HepG2 (cell line): ENCODE measurements around the gene EPB41L1. TPM values are rescaled to one million over a fixed set of nuclear protein-coding genes. Genes with fewer than 3 reads are reported as not detected.
A peak's percentile ranks its signal among the peaks of the same experiment; 100 is the strongest.

ENCODE experiments used
- FOXP4 ChIP-seq: sonication (generic); formaldehyde crosslinking; IDR thresholded peaks from 2 replicates; pipeline ENCODE4 v1.4.0; 2020; ENCODE audit warnings: missing genetic modification reagents
- GATAD1 ChIP-seq: IDR thresholded peaks from 2 replicates; pipeline ENCODE4 v1.6.1; 2016; ENCODE audit warnings: missing genetic modification reagents, missing compliant biosample characterization
- HNF4A ChIP-seq: sonication (generic); formaldehyde crosslinking; IDR thresholded peaks from 2 replicates; pipeline ENCODE4 v1.4.0; 2020; ENCODE audit warnings: missing genetic modification reagents
- KAT2B ChIP-seq: fragments of 150-350 bp; IDR thresholded peaks from 2 replicates; pipeline ENCODE4 v1.6.1; 2014; ENCODE audit warnings: low read depth, low read length, borderline replicate concordance
- SP5 ChIP-seq: IDR thresholded peaks from 2 replicates; pipeline ENCODE4 v1.6.1; 2016; ENCODE audit warnings: low read depth, borderline replicate concordance
- U2AF1 ChIP-seq: fragments of 200-400 bp; formaldehyde crosslinking; optimal IDR thresholded peaks from 2 replicates; pipeline ENCODE3; 2017; ENCODE audit warnings: mild to moderate bottlenecking, low read depth, low read length
- ZBTB1 ChIP-seq: sonication (generic); formaldehyde crosslinking; IDR thresholded peaks from 2 replicates; pipeline ENCODE4 v1.4.0; 2020; ENCODE audit warnings: missing genetic modification reagents, borderline replicate concordance
- ZBTB14 ChIP-seq: sonication (generic); formaldehyde crosslinking; IDR thresholded peaks from 2 replicates; pipeline ENCODE4 v1.4.0; 2020; ENCODE audit warnings: missing genetic modification reagents
- ZNF138 ChIP-seq: sonication (generic); formaldehyde crosslinking; IDR thresholded peaks from 2 replicates; pipeline ENCODE4 v1.5.0; 2020; ENCODE audit warnings: mild to moderate bottlenecking, low read depth, missing genetic modification reagents
- ZNF296 ChIP-seq: sonication (generic); formaldehyde crosslinking; conservative IDR thresholded peaks from 2 replicates; pipeline ENCODE4 v1.5.0; 2020; ENCODE audit warnings: mild to moderate bottlenecking, missing genetic modification reagents
- ZNF407 ChIP-seq: sonication (generic); formaldehyde crosslinking; IDR thresholded peaks from one replicate; pipeline ENCODE4 v1.5.1; 2020; ENCODE audit warnings: mild to moderate bottlenecking, missing genetic modification reagents; ENCODE audit errors: not compliant biosample characterization
- ZNF619 ChIP-seq: sonication (generic); formaldehyde crosslinking; IDR thresholded peaks from 2 replicates; pipeline ENCODE4 v1.4.0; 2020; ENCODE audit warnings: mild to moderate bottlenecking, missing genetic modification reagents
- ZNF777 ChIP-seq: sonication (generic); formaldehyde crosslinking; IDR thresholded peaks from 2 replicates; pipeline ENCODE4 v1.4.0; 2020; ENCODE audit warnings: missing genetic modification reagents
- polyA plus RNA-seq, 8 experiments: library from polyadenylated mRNA; depleted of rRNA in 3 of 8; stranded (reverse) in 7 of 8; unstranded in 1 of 8; fragments of >200 nt; fragmentation: Illumina TruSeq in 4 of 8; extraction: Trizol in 4 of 8; gene quantifications; 2 replicates each; pipeline versions ENCODE4 v1.2.1 to v1.2.3, GENCODE V29; 2011 to 2016; ENCODE audit warnings: low read depth in 4 of 8, missing spikeins in 1 of 8, mixed read lengths in 1 of 8; ENCODE audit not compliant: insufficient read depth in 1 of 8
- total RNA-seq, 5 experiments: library from RNA; depleted of rRNA; stranded (reverse); fragments of >200 nt; fragmentation: Illumina TruSeq; extraction: Trizol; gene quantifications; 2 replicates each; pipeline ENCODE4 v1.2.3, GENCODE V29; 2016; ENCODE audit warnings: low read depth in 1 of 5
- TF ChIP-seq, protein P1 (sequence below): sonication (generic); formaldehyde crosslinking; IDR thresholded peaks from 2 replicates; pipeline ENCODE4 v1.8.1; 2023; ENCODE audit warnings: missing genetic modification reagents, mild to moderate bottlenecking, borderline replicate concordance
- TF ChIP-seq, protein P2 (sequence below): sonication (generic); formaldehyde crosslinking; IDR thresholded peaks from 2 replicates; pipeline ENCODE4 v1.5.0; 2020; ENCODE audit warnings: missing genetic modification reagents
- TF ChIP-seq, protein P3 (sequence below): sonication (generic); formaldehyde crosslinking; IDR thresholded peaks from 2 replicates; pipeline ENCODE4 v1.5.0; 2020; ENCODE audit warnings: mild to moderate bottlenecking, missing genetic modification reagents, moderate library complexity

Gene EPB41L1
- total and polyA plus RNA-seq, 2 of the 13 experiments (the other 11 are each of a cell fraction or from before 2014, with no cell fraction given): 16.7 to 39.0 TPM

DNA sequence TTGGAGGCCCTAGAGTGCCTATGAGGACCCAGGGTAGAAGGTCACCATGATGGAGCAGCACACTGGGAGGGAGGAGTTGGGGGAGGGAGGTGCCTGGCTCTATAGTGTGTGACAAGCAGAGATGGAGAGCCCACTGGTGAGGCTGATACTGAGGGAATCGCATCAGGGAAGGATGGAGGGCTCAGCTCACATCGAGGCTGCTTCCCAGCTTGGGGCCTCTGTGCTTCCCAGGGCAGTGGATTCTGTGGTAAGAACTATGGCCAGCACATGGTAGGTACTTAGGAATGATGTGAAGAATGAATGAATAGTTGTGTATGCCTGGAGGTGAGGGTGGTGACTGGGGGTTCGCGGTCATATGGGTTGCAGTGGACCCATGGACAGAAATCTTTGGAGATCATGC lies 1.3 kb upstream of the EPB41L1 start (continued):
- TF ChIP-seq, protein P1, sequence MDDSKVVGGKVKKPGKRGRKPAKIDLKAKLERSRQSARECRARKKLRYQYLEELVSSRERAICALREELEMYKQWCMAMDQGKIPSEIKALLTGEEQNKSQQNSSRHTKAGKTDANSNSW (CRISPR knock-in tag): no peak
- TF ChIP-seq SP5: no peak
- TF ChIP-seq, protein P2, sequence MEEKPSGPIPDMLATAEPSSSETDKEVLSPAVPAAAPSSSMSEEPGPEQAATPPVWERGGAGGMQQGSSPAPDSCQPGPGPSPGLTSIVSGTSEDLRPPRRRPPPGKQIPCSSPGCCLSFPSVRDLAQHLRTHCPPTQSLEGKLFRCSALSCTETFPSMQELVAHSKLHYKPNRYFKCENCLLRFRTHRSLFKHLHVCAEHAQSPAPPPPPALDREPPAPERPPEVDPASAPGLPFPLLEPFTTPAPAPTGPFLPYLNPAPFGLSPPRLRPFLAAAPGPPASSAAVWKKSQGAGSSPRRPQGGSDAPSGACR: no peak
- TF ChIP-seq GATAD1 (CRISPR knock-in tag): 0 out of 2 replicates have a peak, but pooled peaks have one; percentile 13
- TF ChIP-seq ZBTB1 (CRISPR knock-in tag): no peak
- TF ChIP-seq HNF4A (CRISPR knock-in tag): no peak
- TF ChIP-seq ZBTB14 (CRISPR knock-in tag): no peak
- 0 out of 2 replicates have a peak, but pooled peaks have one; percentile 58 for TF ChIP-seq ZNF296 (CRISPR knock-in tag)
- TF ChIP-seq ZNF777: no peak
- TF ChIP-seq U2AF1: no peak
- TF ChIP-seq, protein P3, sequence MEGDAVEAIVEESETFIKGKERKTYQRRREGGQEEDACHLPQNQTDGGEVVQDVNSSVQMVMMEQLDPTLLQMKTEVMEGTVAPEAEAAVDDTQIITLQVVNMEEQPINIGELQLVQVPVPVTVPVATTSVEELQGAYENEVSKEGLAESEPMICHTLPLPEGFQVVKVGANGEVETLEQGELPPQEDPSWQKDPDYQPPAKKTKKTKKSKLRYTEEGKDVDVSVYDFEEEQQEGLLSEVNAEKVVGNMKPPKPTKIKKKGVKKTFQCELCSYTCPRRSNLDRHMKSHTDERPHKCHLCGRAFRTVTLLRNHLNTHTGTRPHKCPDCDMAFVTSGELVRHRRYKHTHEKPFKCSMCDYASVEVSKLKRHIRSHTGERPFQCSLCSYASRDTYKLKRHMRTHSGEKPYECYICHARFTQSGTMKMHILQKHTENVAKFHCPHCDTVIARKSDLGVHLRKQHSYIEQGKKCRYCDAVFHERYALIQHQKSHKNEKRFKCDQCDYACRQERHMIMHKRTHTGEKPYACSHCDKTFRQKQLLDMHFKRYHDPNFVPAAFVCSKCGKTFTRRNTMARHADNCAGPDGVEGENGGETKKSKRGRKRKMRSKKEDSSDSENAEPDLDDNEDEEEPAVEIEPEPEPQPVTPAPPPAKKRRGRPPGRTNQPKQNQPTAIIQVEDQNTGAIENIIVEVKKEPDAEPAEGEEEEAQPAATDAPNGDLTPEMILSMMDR (CRISPR knock-in tag): no peak
- no peak for TF ChIP-seq FOXP4 (CRISPR knock-in tag)
- no peak for TF ChIP-seq ZNF407 (CRISPR knock-in tag)
- TF ChIP-seq ZNF619 (CRISPR knock-in tag): no peak
- TF ChIP-seq ZNF138 (CRISPR knock-in tag): peak; percentile 55; the same call in 1 of the 2 replicates
- no peak for TF ChIP-seq KAT2B
